Measurements from ENCODE around the gene EFNA5.

DNA sequence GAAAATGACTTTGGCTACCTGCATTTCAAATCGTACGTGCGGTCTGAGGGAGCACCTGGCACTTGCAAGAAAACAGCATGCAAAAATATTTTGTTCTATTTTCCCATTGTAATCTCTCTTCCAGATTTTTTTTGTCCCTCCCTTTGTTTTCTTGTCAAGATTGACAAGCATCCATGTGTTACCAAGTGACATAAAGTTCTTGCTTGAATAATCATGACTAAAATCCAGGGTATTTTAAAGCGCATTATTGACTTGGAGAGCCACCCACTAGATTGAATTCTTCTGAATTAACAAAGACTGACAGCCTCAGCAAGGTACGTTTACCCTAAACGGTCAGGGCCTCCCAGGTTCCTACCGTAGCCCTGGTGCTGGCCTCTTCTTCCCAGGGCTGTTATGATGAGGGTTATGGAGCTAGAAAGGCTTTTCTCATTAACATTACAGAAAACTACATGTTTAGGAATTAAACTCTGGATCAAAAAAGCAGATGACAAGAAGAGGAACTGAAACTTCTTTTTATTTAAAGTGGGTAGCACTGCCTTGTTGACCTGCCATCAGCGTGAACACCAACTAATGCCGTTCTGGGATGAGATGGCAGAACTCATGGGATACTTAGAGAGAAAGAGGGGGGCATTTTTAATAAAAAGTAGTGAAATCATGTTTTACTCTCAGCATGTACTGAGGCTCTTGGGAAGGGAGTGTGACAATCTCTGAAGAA, 297.0 kb downstream of the EFNA5 start:
- TF ChIP-seq EZH2 (IDR thresholded peaks at IDR 0.05; ENCODE audit: low read depth, unreplicated experiment) = no peak
- TF ChIP-seq CREB1 (CRISPR knock-in tag; IDR thresholded peaks at IDR 0.05; ENCODE audit: low read depth) = no peak
- TF ChIP-seq, protein P1, sequence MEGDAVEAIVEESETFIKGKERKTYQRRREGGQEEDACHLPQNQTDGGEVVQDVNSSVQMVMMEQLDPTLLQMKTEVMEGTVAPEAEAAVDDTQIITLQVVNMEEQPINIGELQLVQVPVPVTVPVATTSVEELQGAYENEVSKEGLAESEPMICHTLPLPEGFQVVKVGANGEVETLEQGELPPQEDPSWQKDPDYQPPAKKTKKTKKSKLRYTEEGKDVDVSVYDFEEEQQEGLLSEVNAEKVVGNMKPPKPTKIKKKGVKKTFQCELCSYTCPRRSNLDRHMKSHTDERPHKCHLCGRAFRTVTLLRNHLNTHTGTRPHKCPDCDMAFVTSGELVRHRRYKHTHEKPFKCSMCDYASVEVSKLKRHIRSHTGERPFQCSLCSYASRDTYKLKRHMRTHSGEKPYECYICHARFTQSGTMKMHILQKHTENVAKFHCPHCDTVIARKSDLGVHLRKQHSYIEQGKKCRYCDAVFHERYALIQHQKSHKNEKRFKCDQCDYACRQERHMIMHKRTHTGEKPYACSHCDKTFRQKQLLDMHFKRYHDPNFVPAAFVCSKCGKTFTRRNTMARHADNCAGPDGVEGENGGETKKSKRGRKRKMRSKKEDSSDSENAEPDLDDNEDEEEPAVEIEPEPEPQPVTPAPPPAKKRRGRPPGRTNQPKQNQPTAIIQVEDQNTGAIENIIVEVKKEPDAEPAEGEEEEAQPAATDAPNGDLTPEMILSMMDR (conservative IDR thresholded peaks at IDR 0.05; ENCODE audit: low read depth in 2 of 2) = no peak
- no peak for TF ChIP-seq JUNB (IDR thresholded peaks at IDR 0.05; ENCODE audit: unreplicated experiment)
- TF ChIP-seq POLR2AphosphoS5 (IDR thresholded peaks at IDR 0.05; ENCODE audit: low read depth) = no peak
- TF ChIP-seq ZNF114 (CRISPR knock-in tag; IDR thresholded peaks at IDR 0.05) = no peak
- no peak for TF ChIP-seq ZNF331 (CRISPR knock-in tag; IDR thresholded peaks at IDR 0.05; ENCODE audit: low read depth)
